ENCODE data around the gene FBP2.

Gene FBP2

GRCh38 chr9:94533601-94534000, 60.0 kb downstream of the FBP2 start:
- H3K27ac ChIP-seq (ENCODE audit: low read depth, low read length) = no peak overlapping the region
- H3K27me3 ChIP-seq (ENCODE audit: control insufficient read depth, insufficient read depth, low read length) = no peaks in the 10 kb centered on the region
- H3K36me3 ChIP-seq (ENCODE audit: control insufficient read depth, insufficient read depth, low read length) = no peaks in the 10 kb centered on the region
- H3K4me1 ChIP-seq (ENCODE audit: control insufficient read depth, insufficient read depth, low read length) = no peaks in the 10 kb centered on the region
- H3K4me3 ChIP-seq (ENCODE audit: low read depth, low read length) = no peak overlapping the region
- no peak overlapping the region for H3K9ac ChIP-seq (ENCODE audit: low read length)
- no peaks in the 10 kb centered on the region for H3K9me3 ChIP-seq (ENCODE audit: control insufficient read depth, insufficient read depth, low read depth, low read length)

GRCh38 chr9:94533155-94533554, 60.5 kb downstream of the FBP2 start:
- Histone ChIP-seq H3K9ac (ENCODE audit: low read length) (no peak overlapping the region), H3K4me3 (ENCODE audit: low read depth, low read length) (no peak overlapping the region), H3K4me1 (ENCODE audit: control insufficient read depth, insufficient read depth, low read length) (no peaks in the 10 kb centered on the region), H3K27ac (ENCODE audit: low read depth, low read length) (no peak overlapping the region), H3K9me3 (ENCODE audit: control insufficient read depth, insufficient read depth, low read depth, low read length) (no peaks in the 10 kb centered on the region), H3K36me3 (ENCODE audit: control insufficient read depth, insufficient read depth, low read length) (no peaks in the 10 kb centered on the region), H3K27me3 (ENCODE audit: control insufficient read depth, insufficient read depth, low read length) (no peaks in the 10 kb centered on the region)

- H3K4me3 ChIP-seq (ENCODE audit: low read depth, low read length) = no peak overlapping the region
Observed at GRCh38 chr9:94528886-94529285, 64.7 kb downstream of the FBP2 start.

GRCh38 chr9:94526951-94527350, 66.7 kb downstream of the FBP2 start:
- no peaks in the 10 kb centered on the region for H3K36me3 ChIP-seq (ENCODE audit: control insufficient read depth, insufficient read depth, low read length)
- no peak overlapping the region for H3K4me3 ChIP-seq (ENCODE audit: low read depth, low read length)
- H3K27me3 ChIP-seq (ENCODE audit: control insufficient read depth, insufficient read depth, low read length) = no peaks in the 10 kb centered on the region
- H3K4me1 ChIP-seq (ENCODE audit: control insufficient read depth, insufficient read depth, low read length) = no peaks in the 10 kb centered on the region
- no peak overlapping the region for H3K27ac ChIP-seq (ENCODE audit: low read depth, low read length)
- no peaks in the 10 kb centered on the region for H3K9me3 ChIP-seq (ENCODE audit: control insufficient read depth, insufficient read depth, low read depth, low read length)
- H3K9ac ChIP-seq (ENCODE audit: low read length) = no peak overlapping the region

More at GRCh38 chr9:94528886-94529285, 64.7 kb downstream of the FBP2 start:
- Histone ChIP-seq H3K4me1 (ENCODE audit: control insufficient read depth, insufficient read depth, low read length) (no peaks in the 10 kb centered on the region), H3K36me3 (ENCODE audit: control insufficient read depth, insufficient read depth, low read length) (no peaks in the 10 kb centered on the region), H3K9me3 (ENCODE audit: control insufficient read depth, insufficient read depth, low read depth, low read length) (no peaks in the 10 kb centered on the region), H3K27me3 (ENCODE audit: control insufficient read depth, insufficient read depth, low read length) (no peaks in the 10 kb centered on the region), H3K9ac (ENCODE audit: low read length) (no peak overlapping the region), H3K27ac (ENCODE audit: low read depth, low read length) (no peak overlapping the region)

- H3K27ac ChIP-seq (ENCODE audit: low read depth, low read length) = no peak overlapping the region
- no peaks in the 10 kb centered on the region for H3K9me3 ChIP-seq (ENCODE audit: control insufficient read depth, insufficient read depth, low read depth, low read length)
Observed at GRCh38 chr9:94526271-94526670, 67.4 kb downstream of the FBP2 start.

GRCh38 chr9:94525396-94526035, 68.1 kb downstream of the FBP2 start:
- Histone ChIP-seq H3K36me3 (ENCODE audit: control insufficient read depth, insufficient read depth, low read length) (no peaks in the 10 kb centered on the region), H3K9ac (ENCODE audit: low read length) (no peak overlapping the region), H3K27ac (ENCODE audit: low read depth, low read length) (no peak overlapping the region), H3K27me3 (ENCODE audit: control insufficient read depth, insufficient read depth, low read length) (no peaks in the 10 kb centered on the region), H3K4me3 (ENCODE audit: low read depth, low read length) (no peak overlapping the region), H3K4me1 (ENCODE audit: control insufficient read depth, insufficient read depth, low read length) (no peaks in the 10 kb centered on the region), H3K9me3 (ENCODE audit: control insufficient read depth, insufficient read depth, low read depth, low read length) (no peaks in the 10 kb centered on the region)

More at GRCh38 chr9:94526271-94526670, 67.4 kb downstream of the FBP2 start:
- H3K9ac ChIP-seq (ENCODE audit: low read length) = no peak overlapping the region
- H3K4me1 ChIP-seq (ENCODE audit: control insufficient read depth, insufficient read depth, low read length) = no peaks in the 10 kb centered on the region
- no peaks in the 10 kb centered on the region for H3K27me3 ChIP-seq (ENCODE audit: control insufficient read depth, insufficient read depth, low read length)
- H3K36me3 ChIP-seq (ENCODE audit: control insufficient read depth, insufficient read depth, low read length) = no peaks in the 10 kb centered on the region
- no peak overlapping the region for H3K4me3 ChIP-seq (ENCODE audit: low read depth, low read length)

GRCh38 chr9:94517254-94517653, 76.4 kb downstream of the FBP2 start:
- Histone ChIP-seq H3K4me1 (ENCODE audit: control insufficient read depth, insufficient read depth, low read length) (peaks cover 7% of the 10 kb centered on the region; the same call in 1 of the 2 replicates), H3K27ac (ENCODE audit: low read depth, low read length) (no peak overlapping the region), H3K9me3 (ENCODE audit: control insufficient read depth, insufficient read depth, low read depth, low read length) (no peaks in the 10 kb centered on the region), H3K36me3 (ENCODE audit: control insufficient read depth, insufficient read depth, low read length) (no peaks in the 10 kb centered on the region), H3K27me3 (ENCODE audit: control insufficient read depth, insufficient read depth, low read length) (no peaks in the 10 kb centered on the region), H3K4me3 (ENCODE audit: low read depth, low read length) (no peak overlapping the region), H3K9ac (ENCODE audit: low read length) (no peak overlapping the region)

- Histone ChIP-seq H3K27me3 (ENCODE audit: control insufficient read depth, insufficient read depth, low read length) (no peaks in the 10 kb centered on the region), H3K36me3 (ENCODE audit: control insufficient read depth, insufficient read depth, low read length) (no peaks in the 10 kb centered on the region), H3K9me3 (ENCODE audit: control insufficient read depth, insufficient read depth, low read depth, low read length) (no peaks in the 10 kb centered on the region), H3K4me3 (ENCODE audit: low read depth, low read length) (no peak overlapping the region), H3K4me1 (ENCODE audit: control insufficient read depth, insufficient read depth, low read length) (peaks cover 7% of the 10 kb centered on the region; the same call in 1 of the 2 replicates), H3K27ac (ENCODE audit: low read depth, low read length) (no peak overlapping the region), H3K9ac (ENCODE audit: low read length) (no peak overlapping the region)
Observed at GRCh38 chr9:94514722-94515121, 78.9 kb downstream of the FBP2 start.

GRCh38 chr9:94511955-94512265, 81.7 kb downstream of the FBP2 start:
- Histone ChIP-seq H3K27ac (ENCODE audit: low read depth, low read length) (no peak overlapping the region), H3K9ac (ENCODE audit: low read length) (no peak overlapping the region), H3K4me1 (ENCODE audit: control insufficient read depth, insufficient read depth, low read length) (peaks cover 7% of the 10 kb centered on the region; the same call in 1 of the 2 replicates), H3K36me3 (ENCODE audit: control insufficient read depth, insufficient read depth, low read length) (no peaks in the 10 kb centered on the region), H3K27me3 (ENCODE audit: control insufficient read depth, insufficient read depth, low read length) (no peaks in the 10 kb centered on the region), H3K4me3 (ENCODE audit: low read depth, low read length) (no peak overlapping the region), H3K9me3 (ENCODE audit: control insufficient read depth, insufficient read depth, low read depth, low read length) (no peaks in the 10 kb centered on the region)

GRCh38 chr9:94511134-94511954, 82.3 kb downstream of the FBP2 start:
- peaks cover 7% of the 10 kb centered on the region; the same call in 1 of the 2 replicates for H3K4me1 ChIP-seq (ENCODE audit: control insufficient read depth, insufficient read depth, low read length)
- no peak overlapping the region for H3K9ac ChIP-seq (ENCODE audit: low read length)
- H3K9me3 ChIP-seq (ENCODE audit: control insufficient read depth, insufficient read depth, low read depth, low read length) = no peaks in the 10 kb centered on the region
- H3K27ac ChIP-seq (ENCODE audit: low read depth, low read length) = no peak overlapping the region
- no peaks in the 10 kb centered on the region for H3K36me3 ChIP-seq (ENCODE audit: control insufficient read depth, insufficient read depth, low read length)
- no peaks in the 10 kb centered on the region for H3K27me3 ChIP-seq (ENCODE audit: control insufficient read depth, insufficient read depth, low read length)
- no peak overlapping the region for H3K4me3 ChIP-seq (ENCODE audit: low read depth, low read length)
